GM23338 (cell line): Measurements from ENCODE around the gene UBE2F. TPM values are rescaled to one million over a fixed set of nuclear protein-coding genes. Genes with fewer than 3 reads are reported as not detected.
A peak's percentile ranks its signal among the peaks of the same experiment; 100 is the strongest.

ENCODE experiments used
- ATAC-seq: fragments of 200-7000 bp; cut with Tn5 transposase; 3 replicates; pipeline ENCODE4 v1.9.1; 2020
- DNase-seq: peaks from one replicate; pipeline ENCODE4 v3.0.0-alpha.2; 2015; ENCODE audit warnings: low spot score
- H2AFZ ChIP-seq: fragments of 200-600 bp; sonication (generic); 2 replicates; pipeline ENCODE4 v1.8.0; 2016; ENCODE audit warnings: antibody characterized with exemption, mild to moderate bottlenecking, moderate library complexity
- H3F3A ChIP-seq: fragments of 200-600 bp; sonication (generic); replicated peaks from 2 replicates; pipeline ENCODE4 v1.8.0; 2017; ENCODE audit warnings: antibody characterized with exemption, mixed run types, low read depth
- H3K27ac ChIP-seq: fragments of 200-600 bp; sonication (generic); 2 replicates; pipeline ENCODE4 v1.6.1; 2016; ENCODE audit warnings: low read depth
- H3K27me3 ChIP-seq: fragments of 200-600 bp; sonication (generic); 2 replicates; pipeline ENCODE4 v1.8.0; 2016; ENCODE audit warnings: mild to moderate bottlenecking, mixed run types, moderate library complexity; ENCODE audit not compliant: insufficient read depth
- H3K36me3 ChIP-seq: fragments of 200-600 bp; sonication (generic); 2 replicates; pipeline ENCODE4 v1.8.0; 2016; ENCODE audit warnings: mild to moderate bottlenecking; ENCODE audit not compliant: insufficient read depth
- H3K4me1 ChIP-seq: fragments of 200-600 bp; sonication (generic); 2 replicates; pipeline ENCODE4 v1.8.0; 2016; ENCODE audit warnings: mild to moderate bottlenecking, moderate library complexity; ENCODE audit not compliant: insufficient read depth
- H3K4me2 ChIP-seq: fragments of 200-600 bp; sonication (generic); 2 replicates; pipeline ENCODE4 v1.7.1; 2017; ENCODE audit warnings: mixed run types
- H3K4me3 ChIP-seq: fragments of 200-600 bp; sonication (generic); 2 replicates; pipeline ENCODE4 v1.6.1; 2016; ENCODE audit warnings: mixed run types
- H3K79me2 ChIP-seq: fragments of 200-600 bp; sonication (generic); replicated peaks from 2 replicates; pipeline ENCODE4 v1.8.0; 2017; ENCODE audit warnings: mild to moderate bottlenecking; ENCODE audit not compliant: insufficient read depth
- H3K9me2 ChIP-seq: fragments of 200-600 bp; sonication (generic); 2 replicates; pipeline ENCODE4 v1.8.0; 2017; ENCODE audit not compliant: insufficient read depth
- H4K20me1 ChIP-seq: fragments of 200-600 bp; sonication (generic); replicated peaks from 2 replicates; pipeline ENCODE4 v1.8.0; 2017; ENCODE audit warnings: mild to moderate bottlenecking; ENCODE audit not compliant: insufficient read depth
- H3K27ac Mint-ChIP-seq: 2 replicates; pipeline ENCODE4 v1.8.0; 2020; ENCODE audit warnings: inconsistent platforms, mild to moderate bottlenecking, moderate library complexity, mixed read lengths
- H3K27me3 Mint-ChIP-seq: 3 replicates; pipeline ENCODE4 v1.8.0; 2022; ENCODE audit warnings: low read depth, mild to moderate bottlenecking, moderate library complexity, mixed read lengths, inconsistent platforms; ENCODE audit not compliant: insufficient read depth, poor library complexity
- H3K36me3 Mint-ChIP-seq: 3 replicates; pipeline ENCODE4 v1.8.0; 2021; ENCODE audit warnings: low read depth, mild to moderate bottlenecking, inconsistent platforms, moderate library complexity, mixed read lengths
- H3K4me1 Mint-ChIP-seq: 3 replicates; pipeline ENCODE4 v1.8.0; 2020; ENCODE audit warnings: mild to moderate bottlenecking, inconsistent platforms, mixed read lengths
- H3K4me3 Mint-ChIP-seq: 3 replicates; pipeline ENCODE4 v1.8.0; 2021; ENCODE audit warnings: moderate library complexity, mild to moderate bottlenecking, inconsistent platforms, mixed read lengths
- H3K9me3 Mint-ChIP-seq: 3 replicates; pipeline ENCODE4 v1.8.0; 2020; ENCODE audit warnings: moderate library complexity, mild to moderate bottlenecking, inconsistent platforms, mixed read lengths
- CREB1 ChIP-seq: fragments of 250-450 bp; sonication (Bioruptor Pico); IDR thresholded peaks from 2 replicates; pipeline ENCODE4 v1.5.0; 2020; ENCODE audit warnings: low read depth, mild to moderate bottlenecking, moderate library complexity
- EZH2phosphoT487 ChIP-seq: fragments of 200-600 bp; sonication (generic); IDR thresholded peaks from one replicate; pipeline ENCODE4 v1.8.1; 2018; ENCODE audit warnings: antibody characterized with exemption; ENCODE audit not compliant: unreplicated experiment
- JUNB ChIP-seq: IDR thresholded peaks from one replicate; pipeline ENCODE4 v1.6.1; 2016; ENCODE audit warnings: antibody characterized with exemption; ENCODE audit not compliant: unreplicated experiment
- POLR2AphosphoS5 ChIP-seq: IDR thresholded peaks from 2 replicates; pipeline ENCODE4 v1.6.1; 2016; ENCODE audit warnings: antibody characterized with exemption, low read depth
- STAT1 ChIP-seq: IDR thresholded peaks from one replicate; pipeline ENCODE4 v1.6.1; 2016; ENCODE audit warnings: antibody characterized with exemption; ENCODE audit not compliant: unreplicated experiment
- ZNF114 ChIP-seq: fragments of 250-450 bp; sonication (Bioruptor Pico); IDR thresholded peaks from 2 replicates; pipeline ENCODE4 v1.5.0; 2020; ENCODE audit warnings: mild to moderate bottlenecking, moderate library complexity
- ZNF331 ChIP-seq: fragments of 250-450 bp; sonication (Bioruptor Pico); IDR thresholded peaks from 2 replicates; pipeline ENCODE4 v1.5.0; 2020; ENCODE audit warnings: low read depth, mild to moderate bottlenecking, moderate library complexity
- ZNF462 ChIP-seq: fragments of 250-450 bp; sonication (Bioruptor Pico); IDR thresholded peaks from 2 replicates; pipeline ENCODE4 v1.5.0; 2020; ENCODE audit warnings: mild to moderate bottlenecking, moderate library complexity
- polyA plus RNA-seq: library from polyadenylated mRNA; unstranded; fragments of >200 nt; fragmentation: Nextera tagmentation; extraction: Ambion mirVana; gene quantifications from 2 replicates; pipeline ENCODE4 v1.2.1, GENCODE V29; 2016
- total RNA-seq: library from RNA; depleted of rRNA; stranded (reverse); fragments of >200 nt; shearing (Covaris generic); gene quantifications from 2 replicates; pipeline ENCODE4 v1.2.3, GENCODE V29; 2014
- TF ChIP-seq, protein P1 (sequence below), 2 experiments: fragments of 200-600 bp in 1 of 2; sonication (generic) in 1 of 2; conservative IDR thresholded peaks; 2 replicates each; pipeline versions ENCODE4 v1.5.1 to v1.6.1; 2016 to 2017; ENCODE audit warnings: antibody characterized with exemption in 2 of 2, low read depth in 2 of 2, mild to moderate bottlenecking in 2 of 2, moderate library complexity in 1 of 2

The UBE2F gene
- total and polyA plus RNA-seq, 2 experiments from 2014 or later = 98.2 to 106 TPM

- TF ChIP-seq ZNF462 (CRISPR knock-in tag) = no peak
- no peak for TF ChIP-seq STAT1
- TF ChIP-seq, protein P1, sequence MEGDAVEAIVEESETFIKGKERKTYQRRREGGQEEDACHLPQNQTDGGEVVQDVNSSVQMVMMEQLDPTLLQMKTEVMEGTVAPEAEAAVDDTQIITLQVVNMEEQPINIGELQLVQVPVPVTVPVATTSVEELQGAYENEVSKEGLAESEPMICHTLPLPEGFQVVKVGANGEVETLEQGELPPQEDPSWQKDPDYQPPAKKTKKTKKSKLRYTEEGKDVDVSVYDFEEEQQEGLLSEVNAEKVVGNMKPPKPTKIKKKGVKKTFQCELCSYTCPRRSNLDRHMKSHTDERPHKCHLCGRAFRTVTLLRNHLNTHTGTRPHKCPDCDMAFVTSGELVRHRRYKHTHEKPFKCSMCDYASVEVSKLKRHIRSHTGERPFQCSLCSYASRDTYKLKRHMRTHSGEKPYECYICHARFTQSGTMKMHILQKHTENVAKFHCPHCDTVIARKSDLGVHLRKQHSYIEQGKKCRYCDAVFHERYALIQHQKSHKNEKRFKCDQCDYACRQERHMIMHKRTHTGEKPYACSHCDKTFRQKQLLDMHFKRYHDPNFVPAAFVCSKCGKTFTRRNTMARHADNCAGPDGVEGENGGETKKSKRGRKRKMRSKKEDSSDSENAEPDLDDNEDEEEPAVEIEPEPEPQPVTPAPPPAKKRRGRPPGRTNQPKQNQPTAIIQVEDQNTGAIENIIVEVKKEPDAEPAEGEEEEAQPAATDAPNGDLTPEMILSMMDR (conservative IDR thresholded peaks at IDR 0.05; ENCODE audit: low read depth in 2 of 2) = no peak
- no peak for TF ChIP-seq CREB1 (CRISPR knock-in tag)
- no peak for TF ChIP-seq ZNF114 (CRISPR knock-in tag)
- TF ChIP-seq EZH2phosphoT487 = no peak
- no peak for TF ChIP-seq POLR2AphosphoS5
- no peak for TF ChIP-seq ZNF331
These were observed 47.0 kb downstream of the UBE2F start (continued) for GRCh38 chr2:238013806-238014205.

GRCh38 chr2:238015705-238016104, 48.9 kb downstream of the UBE2F start:
- H3K4me3 ChIP-seq = no peak overlapping the region
- H3K36me3 Mint-ChIP-seq = peaks cover 6% of the 10 kb centered on the region; the same call in 1 of the 3 replicates
- DNase-seq = no peak
- no peaks in the 10 kb centered on the region for H3K27me3 ChIP-seq
- H3K27ac ChIP-seq = no peak overlapping the region
- H3K27ac Mint-ChIP-seq = no peak overlapping the region
- no peaks in the 10 kb centered on the region for H3K9me3 Mint-ChIP-seq
- peaks cover 6% of the 10 kb centered on the region for H3K79me2 ChIP-seq
- H3K4me1 ChIP-seq = no peaks in the 10 kb centered on the region
- H3K9me2 ChIP-seq = no peaks in the 10 kb centered on the region
- no peak overlapping the region for H2AFZ ChIP-seq
- H3K4me3 Mint-ChIP-seq = no peak overlapping the region
- H3K4me1 Mint-ChIP-seq = no peaks in the 10 kb centered on the region; the same call in 2 of the 3 replicates
- no peak overlapping the region for H3K4me2 ChIP-seq
- TF ChIP-seq, protein P1 (conservative IDR thresholded peaks at IDR 0.05; ENCODE audit: low read depth in 2 of 2) = peak; percentile 43 to 54
- TF ChIP-seq JUNB = no peak
- no peaks in the 10 kb centered on the region for H3F3A ChIP-seq
- peak; percentile 45; the same call in 1 of the 3 replicates for ATAC-seq
- H3K27me3 Mint-ChIP-seq = peaks cover 2% of the 10 kb centered on the region
- H3K36me3 ChIP-seq = no peaks in the 10 kb centered on the region
- H4K20me1 ChIP-seq = peaks cover 4% of the 10 kb centered on the region; the same call in 1 of the 2 replicates
